GM23248 (cell line): ENCODE results near the gene ADAMTS10. TPM values are rescaled to one million over a fixed set of nuclear protein-coding genes. Genes with fewer than 3 reads are reported as not detected.
A peak's percentile ranks its signal among the peaks of the same experiment; 100 is the strongest.

Experiments used
- DNase-seq: peaks from one replicate; pipeline ENCODE4 v3.0.0-alpha.2; 2015
- H2AFZ ChIP-seq: fragments of 200-600 bp; sonication (generic); 2 replicates; pipeline ENCODE4 v1.6.1; 2016; ENCODE audit warnings: antibody characterized with exemption
- H3F3A ChIP-seq: fragments of 200-600 bp; sonication (generic); 2 replicates; pipeline ENCODE4 v1.6.1; 2016; ENCODE audit warnings: mild to moderate bottlenecking, antibody characterized with exemption, mixed run types; ENCODE audit not compliant: insufficient read depth
- H3K27ac ChIP-seq: fragments of 200-600 bp; sonication (generic); 2 replicates; pipeline ENCODE4 v1.5.1; 2016; ENCODE audit warnings: mild to moderate bottlenecking
- H3K27me3 ChIP-seq: fragments of 200-600 bp; sonication (generic); replicated peaks from 2 replicates; pipeline ENCODE4 v1.6.1; 2016; ENCODE audit warnings: mild to moderate bottlenecking; ENCODE audit not compliant: insufficient read depth
- H3K36me3 ChIP-seq: fragments of 200-600 bp; sonication (generic); 2 replicates; pipeline ENCODE4 v1.6.1; 2016; ENCODE audit warnings: low read depth, mild to moderate bottlenecking
- H3K4me1 ChIP-seq: fragments of 200-600 bp; sonication (generic); 2 replicates; pipeline ENCODE4 v1.6.1; 2016; ENCODE audit warnings: mild to moderate bottlenecking; ENCODE audit not compliant: insufficient read depth
- H3K4me2 ChIP-seq: fragments of 200-600 bp; sonication (generic); one replicate; pipeline ENCODE4 v1.6.1; 2016; ENCODE audit warnings: mild to moderate bottlenecking; ENCODE audit not compliant: unreplicated experiment
- H3K4me3 ChIP-seq: fragments of 200-600 bp; sonication (generic); 2 replicates; pipeline ENCODE4 v1.5.1; 2016; ENCODE audit warnings: mild to moderate bottlenecking
- H3K79me2 ChIP-seq: fragments of 200-600 bp; sonication (generic); 2 replicates; pipeline ENCODE4 v1.6.1; 2016; ENCODE audit warnings: mild to moderate bottlenecking; ENCODE audit not compliant: insufficient read depth
- H3K9ac ChIP-seq: fragments of 200-600 bp; sonication (generic); 2 replicates; pipeline ENCODE4 v1.6.1; 2016; ENCODE audit warnings: mild to moderate bottlenecking
- H3K9me2 ChIP-seq: fragments of 200-600 bp; sonication (generic); 2 replicates; pipeline ENCODE4 v1.6.1; 2016; ENCODE audit warnings: mixed run types, mild to moderate bottlenecking, moderate library complexity; ENCODE audit not compliant: insufficient read depth
- H3K9me3 ChIP-seq: fragments of 200-600 bp; sonication (generic); one replicate; pipeline ENCODE4 v1.6.1; 2017; ENCODE audit warnings: low read depth
- H4K20me1 ChIP-seq: fragments of 200-600 bp; sonication (generic); 2 replicates; pipeline ENCODE4 v1.6.0; 2016; ENCODE audit not compliant: insufficient read depth
- EZH2 ChIP-seq: fragments of 200-600 bp; sonication (generic); IDR thresholded peaks from 2 replicates; pipeline ENCODE4 v1.6.1; 2018; ENCODE audit warnings: antibody characterized with exemption, mild to moderate bottlenecking; ENCODE audit not compliant: insufficient read depth, poor library complexity, severe bottlenecking
- EZH2phosphoT487 ChIP-seq: fragments of 200-600 bp; sonication (generic); IDR thresholded peaks from 2 replicates; pipeline ENCODE4 v1.6.1; 2018; ENCODE audit warnings: antibody characterized with exemption, moderate library complexity, mild to moderate bottlenecking, low read depth; ENCODE audit not compliant: insufficient read depth
- WGBS, 2 experiments: methylation state at CpG; one replicate each; pipeline ENCODE4 v1.1.6; 2015 to 2017; ENCODE audit warnings: low lambda C conversion rate in 2 of 2, low coverage in 1 of 2; ENCODE audit errors: missing lambda C conversion rate in 2 of 2; 5-methylcytosine and 5-hydroxymethylcytosine counted together
- in situ Hi-C: fragments of 300-500 bp; cut with MboI; formaldehyde crosslinking; loops from 2 replicates; pipeline ENCODE4 v1.15.0; 2020
- polyA plus RNA-seq: library from polyadenylated mRNA; unstranded; fragments of >200 nt; fragmentation: Nextera tagmentation; extraction: Ambion mirVana; gene quantifications from 2 replicates; pipeline ENCODE4 v1.2.1, GENCODE V29; 2016
- total RNA-seq: library from RNA; depleted of rRNA; stranded (reverse); fragments of >200 nt; shearing (Covaris generic); gene quantifications from 2 replicates; pipeline ENCODE4 v1.2.3, GENCODE V29; 2014

Gene ADAMTS10
- total and polyA plus RNA-seq, 2 experiments from 2014 or later, result 4.3 to 12.2 TPM

DNA sequence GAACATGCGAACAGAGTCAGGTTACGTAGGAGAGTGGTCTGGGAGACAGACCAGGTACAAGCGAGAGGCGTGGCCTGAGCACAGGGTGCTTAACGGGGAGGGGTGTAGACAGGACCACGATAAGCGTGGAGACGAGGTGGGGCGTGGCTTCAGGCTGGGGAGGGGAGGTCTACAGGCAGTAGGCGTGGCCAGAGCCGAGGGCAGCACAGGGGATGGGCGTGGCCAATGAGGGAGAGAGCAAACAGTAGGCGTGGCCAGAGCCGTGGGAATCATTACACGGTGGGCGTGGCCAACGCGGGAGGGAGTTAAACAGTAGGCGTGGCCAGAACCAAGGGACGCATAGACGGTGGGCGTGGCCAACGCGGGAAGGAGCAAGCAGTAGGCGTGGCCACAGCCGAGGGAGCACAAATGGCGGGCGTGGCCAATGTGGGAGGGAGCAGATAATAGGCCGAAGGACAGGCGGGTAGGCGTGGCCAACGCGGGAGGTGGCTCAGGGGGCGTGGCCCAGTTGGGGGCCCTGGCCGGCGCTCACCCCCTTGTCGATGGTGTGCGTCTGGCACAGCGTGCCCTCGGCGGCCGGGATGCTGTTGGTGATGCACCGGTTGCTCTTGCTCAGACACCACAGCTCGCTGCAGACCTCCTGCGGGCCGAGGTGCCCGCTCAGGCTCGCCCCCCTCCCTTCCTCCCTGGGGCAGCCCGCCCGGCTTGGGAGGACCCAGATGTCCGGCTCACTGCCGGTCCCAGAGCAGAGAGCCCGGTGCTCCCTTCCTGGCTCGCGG, 18.1 kb downstream of the ADAMTS10 start:
- peak overlapping the region; percentile 65 for H3K4me3 ChIP-seq
- no peaks in the 10 kb centered on the region for H3K79me2 ChIP-seq
- no peaks in the 10 kb centered on the region for H3K36me3 ChIP-seq
- H3K9me3 ChIP-seq, result no peaks in the 10 kb centered on the region
- H3K27me3 ChIP-seq, result no peaks in the 10 kb centered on the region
- DNase-seq, result peak; percentile 100
- no peaks in the 10 kb centered on the region for H3K9me2 ChIP-seq
- in situ Hi-C loops, result no loop called here
- peak overlapping the region; percentile 46 for H3K9ac ChIP-seq
- no peaks in the 10 kb centered on the region for H3K4me1 ChIP-seq
- 3 to 4% methylated on average over 29 to 55 of the region's 55 CpGs for WGBS, 2 experiments
- peaks cover 4% of the 10 kb centered on the region; the same call in 1 of the 2 replicates for H3F3A ChIP-seq
- peak overlapping the region; percentile 89 for H3K4me2 ChIP-seq
- H3K27ac ChIP-seq, result no peak overlapping the region
- TF ChIP-seq EZH2phosphoT487 (no peak), EZH2 (no peak)
- peak overlapping the region; percentile 72 for H2AFZ ChIP-seq
- no peaks in the 10 kb centered on the region for H4K20me1 ChIP-seq

GRCh38 chr19:8589177-8589714, 21.3 kb downstream of the ADAMTS10 start:
- no peak for DNase-seq

GRCh38 chr19:8585894-8586750, 24.4 kb downstream of the ADAMTS10 start:
- DNase-seq, result peak; percentile 37
- in situ Hi-C loops, result no loop called here
- H3K36me3 ChIP-seq, result no peaks in the 10 kb centered on the region

More at GRCh38 chr19:8589177-8589714, 21.3 kb downstream of the ADAMTS10 start:
- Histone ChIP-seq H3K4me3 (no peak overlapping the region), H4K20me1 (no peaks in the 10 kb centered on the region), H3K4me1 (no peaks in the 10 kb centered on the region), H3K9ac (no peak overlapping the region), H3K79me2 (no peaks in the 10 kb centered on the region), H2AFZ (no peak overlapping the region), H3K27ac (no peak overlapping the region), H3F3A (peaks cover 4% of the 10 kb centered on the region; the same call in 1 of the 2 replicates), H3K27me3 (no peaks in the 10 kb centered on the region), H3K4me2 (no peak overlapping the region), H3K9me3 (no peaks in the 10 kb centered on the region), H3K9me2 (no peaks in the 10 kb centered on the region), H3K36me3 (no peaks in the 10 kb centered on the region)
- in situ Hi-C loops, result no loop called here
- WGBS, 2 experiments, result 79 to 86% methylated on average over 22 to 32 of the region's 32 CpGs
- TF ChIP-seq EZH2 (no peak), EZH2phosphoT487 (no peak)

More at GRCh38 chr19:8585894-8586750, 24.4 kb downstream of the ADAMTS10 start:
- H3K79me2 ChIP-seq, result no peaks in the 10 kb centered on the region
- no peak overlapping the region for H3K4me3 ChIP-seq
- no peak overlapping the region for H3K27ac ChIP-seq
- no peak overlapping the region for H2AFZ ChIP-seq
- H3K4me2 ChIP-seq, result no peak overlapping the region
- no peak for TF ChIP-seq EZH2phosphoT487
- TF ChIP-seq EZH2, result no peak
- H3K4me1 ChIP-seq, result no peaks in the 10 kb centered on the region
- H3K9me2 ChIP-seq, result no peaks in the 10 kb centered on the region
- H3K9me3 ChIP-seq, result no peaks in the 10 kb centered on the region
- H3F3A ChIP-seq, result no peaks in the 10 kb centered on the region
- no peaks in the 10 kb centered on the region for H4K20me1 ChIP-seq
- WGBS, 2 experiments, result 80 to 88% methylated on average over 32 to 34 of the region's 34 CpGs
- no peaks in the 10 kb centered on the region for H3K27me3 ChIP-seq
- no peak overlapping the region for H3K9ac ChIP-seq
